Stimulated activated naive CD8-positive, alpha-beta T cell treated with anti-CD3 and anti-CD28 coated beads, Interleukin-15, Interleukin-2, amounts not matched to agents 100 ng/mL and 50 ng/mL, for 24 hours (primary cell): Measurements from ENCODE around the gene GRK2.
A peak's percentile ranks its signal among the peaks of the same experiment; 100 is the strongest.
"Not testable (repeated sequence)": the region's sequence is repeated elsewhere in the genome, so short reads cannot be mapped to it uniquely, and the experiment has no call there.

Experiments
- H3K27ac Mint-ChIP-seq: one replicate; pipeline ENCODE4 v1.8.0; 2021; ENCODE audit warnings: mild to moderate bottlenecking, mixed read lengths
- H3K27me3 Mint-ChIP-seq: one replicate; pipeline ENCODE4 v1.8.0; 2021; ENCODE audit warnings: mixed read lengths
- H3K36me3 Mint-ChIP-seq: one replicate; pipeline ENCODE4 v1.8.0; 2021; ENCODE audit warnings: low read depth, mixed read lengths
- H3K4me1 Mint-ChIP-seq: one replicate; pipeline ENCODE4 v1.8.0; 2021; ENCODE audit warnings: low read depth, mixed read lengths
- H3K4me3 Mint-ChIP-seq: one replicate; pipeline ENCODE4 v1.8.0; 2021; ENCODE audit warnings: mild to moderate bottlenecking, mixed read lengths
- H3K9me3 Mint-ChIP-seq: one replicate; pipeline ENCODE4 v1.8.0; 2021; ENCODE audit warnings: mixed read lengths

The GRK2 gene

DNA sequence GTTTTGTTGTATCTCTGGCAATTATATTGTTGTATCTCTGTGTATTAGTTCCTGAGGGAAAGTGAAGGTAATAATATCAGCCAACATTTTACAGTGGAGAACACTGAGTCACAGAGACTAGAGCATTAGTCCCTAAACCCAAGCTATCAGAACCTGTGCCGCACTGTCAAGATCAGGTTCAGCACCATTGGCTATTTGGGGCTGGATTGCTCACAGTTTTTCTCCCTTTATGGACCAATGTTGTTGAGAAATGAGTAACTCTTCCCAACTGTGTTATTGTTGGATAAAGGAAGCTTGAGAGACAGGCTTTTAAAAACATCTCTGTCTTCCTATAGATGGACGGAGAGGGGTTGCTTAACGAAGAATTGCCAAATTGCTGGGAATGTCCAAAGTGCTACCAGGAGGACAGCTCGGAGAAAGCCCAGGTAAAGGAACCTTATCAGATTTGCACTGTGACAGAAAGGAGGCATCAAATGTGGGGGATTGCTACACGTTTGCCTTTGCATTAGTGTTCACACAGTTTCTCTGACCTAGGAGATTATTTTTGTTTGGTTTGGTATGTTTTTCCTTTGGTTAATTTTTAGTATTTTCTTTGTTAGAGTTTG is 18.2 kb upstream of the GRK2 start:
- Mint-ChIP-seq H3K9me3 (no peaks in the 10 kb centered on the region), H3K36me3 (peaks cover 91% of the 10 kb centered on the region), H3K27ac (peak overlapping the region; percentile 11), H3K4me1 (peaks cover 49% of the 10 kb centered on the region), H3K27me3 (no peaks in the 10 kb centered on the region), H3K4me3 (no peak overlapping the region)

DNA sequence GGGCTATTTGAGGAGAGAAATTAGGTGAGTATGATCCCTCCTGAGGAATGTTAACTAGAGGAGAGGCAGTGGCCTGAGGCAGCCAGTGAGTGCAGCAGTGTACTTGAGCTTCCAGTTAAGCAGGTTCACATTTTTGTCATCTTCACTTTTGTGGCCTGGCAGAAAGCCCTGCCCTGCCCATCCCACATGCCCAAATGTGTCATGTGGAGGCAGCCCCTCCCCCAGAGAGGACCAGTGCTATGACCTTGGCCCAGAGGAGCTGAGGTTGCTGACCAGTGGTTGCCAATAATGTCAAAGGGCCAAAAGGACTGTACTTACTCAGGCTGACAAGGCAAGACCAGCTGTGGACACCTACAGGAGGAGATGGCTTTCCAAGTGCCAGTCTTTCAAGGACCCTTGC is 17.6 kb upstream of the GRK2 start:
- H3K4me1 Mint-ChIP-seq: peaks cover 49% of the 10 kb centered on the region
- H3K27ac Mint-ChIP-seq: peak overlapping the region; percentile 34
- no peaks in the 10 kb centered on the region for H3K9me3 Mint-ChIP-seq
- no peak overlapping the region for H3K4me3 Mint-ChIP-seq
- H3K27me3 Mint-ChIP-seq: no peaks in the 10 kb centered on the region
- peaks cover 91% of the 10 kb centered on the region for H3K36me3 Mint-ChIP-seq

DNA sequence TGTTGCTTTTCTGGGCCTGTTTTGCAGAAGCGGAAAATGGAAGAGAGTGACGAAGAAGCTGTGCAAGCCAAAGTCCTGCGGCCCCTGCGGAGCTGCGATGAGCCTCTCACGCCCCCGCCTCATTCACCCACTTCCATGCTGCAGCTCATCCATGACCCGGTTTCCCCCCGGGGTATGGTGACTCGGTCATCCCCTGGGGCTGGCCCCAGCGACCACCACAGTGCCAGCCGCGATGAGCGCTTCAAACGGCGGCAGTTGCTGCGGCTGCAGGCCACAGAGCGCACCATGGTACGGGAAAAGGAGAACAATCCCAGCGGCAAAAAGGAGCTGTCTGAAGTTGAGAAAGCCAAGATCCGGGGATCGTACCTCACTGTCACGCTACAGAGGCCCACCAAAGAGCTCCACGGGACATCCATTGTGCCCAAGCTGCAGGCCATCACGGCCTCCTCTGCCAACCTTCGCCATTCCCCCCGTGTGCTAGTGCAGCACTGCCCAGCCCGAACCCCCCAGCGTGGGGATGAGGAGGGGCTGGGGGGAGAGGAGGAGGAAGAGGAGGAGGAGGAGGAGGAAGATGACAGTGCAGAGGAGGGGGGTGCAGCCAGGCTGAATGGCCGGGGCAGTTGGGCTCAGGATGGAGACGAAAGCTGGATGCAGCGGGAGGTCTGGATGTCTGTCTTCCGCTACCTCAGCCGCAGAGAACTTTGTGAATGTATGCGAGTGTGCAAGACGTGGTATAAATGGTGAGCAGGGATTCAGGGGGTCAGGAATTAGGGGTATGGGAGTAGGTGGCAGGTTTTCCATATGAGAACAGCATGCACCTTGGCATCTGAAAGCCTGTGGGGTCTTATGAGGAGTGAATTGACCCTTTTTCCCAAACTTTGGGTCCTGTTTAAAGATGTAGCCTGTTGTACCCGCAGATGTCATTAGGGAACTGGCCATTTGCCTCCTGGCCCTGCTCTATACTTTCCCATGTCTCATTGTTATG is 15.9 kb upstream of the GRK2 start:
- no peaks in the 10 kb centered on the region for H3K27me3 Mint-ChIP-seq
- H3K27ac Mint-ChIP-seq: peak overlapping the region; percentile 26
- H3K4me3 Mint-ChIP-seq: no peak overlapping the region
- H3K4me1 Mint-ChIP-seq: peaks cover 37% of the 10 kb centered on the region
- H3K9me3 Mint-ChIP-seq: no peaks in the 10 kb centered on the region
- H3K36me3 Mint-ChIP-seq: peaks cover 93% of the 10 kb centered on the region

DNA sequence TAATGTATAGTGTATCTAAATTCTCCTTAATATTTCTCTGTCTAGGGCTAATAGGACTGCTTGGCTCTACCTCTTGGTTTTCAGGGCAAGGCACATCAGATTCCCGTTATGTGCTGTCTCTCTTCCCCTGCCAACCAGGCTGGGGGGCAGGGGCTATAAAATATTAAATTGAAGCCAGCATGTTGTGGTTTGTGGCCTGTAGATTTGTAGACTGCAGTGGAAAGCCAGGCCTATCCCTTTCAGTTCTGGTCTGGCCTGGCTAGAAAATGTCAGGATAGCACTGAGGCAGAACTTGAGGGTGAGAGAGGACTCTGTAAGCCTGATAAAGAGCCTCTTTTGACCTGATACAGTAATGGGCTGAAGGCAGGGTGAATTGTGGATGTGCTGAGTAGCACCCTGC is 14.4 kb upstream of the GRK2 start:
- H3K4me1 Mint-ChIP-seq: peaks cover 37% of the 10 kb centered on the region
- H3K9me3 Mint-ChIP-seq: no peaks in the 10 kb centered on the region
- no peaks in the 10 kb centered on the region for H3K27me3 Mint-ChIP-seq
- H3K36me3 Mint-ChIP-seq: peaks cover 93% of the 10 kb centered on the region
- H3K4me3 Mint-ChIP-seq: no peak overlapping the region
- H3K27ac Mint-ChIP-seq: peak overlapping the region; percentile 16

DNA sequence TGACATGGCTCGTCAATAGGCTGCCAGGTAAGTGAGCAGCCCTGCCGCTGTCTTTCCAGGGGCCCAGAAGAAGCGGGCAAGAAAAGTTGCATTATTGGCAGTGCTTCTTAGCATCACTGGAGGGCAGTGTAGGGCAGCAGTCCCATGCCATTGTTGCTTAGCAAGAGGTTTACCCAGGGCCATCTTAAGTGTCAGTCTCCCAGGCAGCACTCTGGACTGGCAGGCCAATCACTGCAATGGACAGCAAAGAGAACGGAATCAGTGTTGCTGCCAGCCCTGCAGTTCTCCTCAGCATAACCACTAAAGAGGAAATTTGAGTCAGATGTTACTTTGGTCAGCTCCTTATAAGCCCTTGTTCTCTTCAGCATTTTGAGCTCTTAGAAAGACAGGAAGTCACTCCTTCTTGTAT is 13.4 kb upstream of the GRK2 start:
- peaks cover 37% of the 10 kb centered on the region for H3K4me1 Mint-ChIP-seq
- H3K9me3 Mint-ChIP-seq: no peaks in the 10 kb centered on the region
- H3K27me3 Mint-ChIP-seq: no peaks in the 10 kb centered on the region
- peak overlapping the region; percentile 45 for H3K27ac Mint-ChIP-seq
- H3K36me3 Mint-ChIP-seq: peaks cover 96% of the 10 kb centered on the region
- no peak overlapping the region for H3K4me3 Mint-ChIP-seq

DNA sequence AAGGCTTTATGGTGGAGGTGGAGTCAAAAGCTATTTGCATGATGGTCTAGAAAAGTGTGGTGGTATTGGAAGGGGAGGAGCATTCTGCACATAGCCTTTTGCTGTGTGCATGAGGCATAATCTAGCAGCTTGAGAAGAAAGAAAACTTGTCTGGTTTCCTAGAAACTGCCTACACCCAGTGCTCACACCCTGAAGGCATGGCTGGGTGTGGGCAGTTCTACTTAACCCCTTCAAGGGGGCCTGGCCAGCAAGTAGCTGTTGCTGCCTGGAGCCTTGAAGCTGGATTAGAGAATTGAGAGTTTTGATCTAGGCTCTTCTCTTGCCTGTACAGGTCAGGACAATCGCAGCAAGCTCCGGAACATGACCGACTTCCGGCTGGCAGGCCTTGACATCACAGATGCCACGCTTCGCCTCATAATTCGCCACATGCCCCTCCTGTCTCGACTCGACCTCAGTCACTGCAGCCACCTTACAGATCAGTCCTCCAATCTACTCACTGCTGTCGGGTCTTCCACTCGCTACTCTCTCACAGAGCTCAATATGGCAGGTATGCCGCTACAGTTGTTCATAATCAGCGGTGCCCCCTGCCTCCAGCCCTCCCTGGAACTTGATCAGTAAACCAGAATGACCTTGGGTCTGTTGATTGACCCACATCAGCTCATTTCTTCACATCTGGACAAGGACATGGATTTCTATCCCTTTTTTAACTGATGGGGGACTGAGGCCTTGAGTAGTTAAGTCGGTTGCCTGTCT is 12.2 kb upstream of the GRK2 start:
- H3K9me3 Mint-ChIP-seq: no peaks in the 10 kb centered on the region
- H3K36me3 Mint-ChIP-seq: peaks cover 88% of the 10 kb centered on the region
- no peaks in the 10 kb centered on the region for H3K27me3 Mint-ChIP-seq

DNA sequence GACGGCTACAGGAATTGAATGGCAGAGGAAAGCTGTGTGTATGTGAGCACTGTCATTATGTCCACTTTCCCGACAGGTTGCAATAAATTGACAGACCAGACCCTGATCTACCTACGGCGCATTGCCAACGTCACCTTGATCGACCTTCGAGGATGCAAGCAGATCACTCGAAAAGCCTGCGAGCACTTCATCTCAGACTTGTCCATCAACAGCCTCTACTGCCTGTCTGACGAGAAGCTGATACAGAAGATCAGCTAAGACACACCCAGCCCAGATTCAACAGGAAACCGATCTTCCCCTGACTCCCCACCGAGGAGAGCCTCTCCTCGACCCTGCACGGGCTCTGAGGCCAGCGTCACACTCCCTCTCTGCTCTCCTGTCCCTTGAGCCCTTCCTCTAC is 11.5 kb upstream of the GRK2 start:
- H3K4me3 Mint-ChIP-seq: no peak overlapping the region
- peak overlapping the region; percentile 14 for H3K27ac Mint-ChIP-seq
- peaks cover 38% of the 10 kb centered on the region for H3K4me1 Mint-ChIP-seq
- H3K36me3 Mint-ChIP-seq: peaks cover 80% of the 10 kb centered on the region
- H3K27me3 Mint-ChIP-seq: no peaks in the 10 kb centered on the region
- H3K9me3 Mint-ChIP-seq: no peaks in the 10 kb centered on the region

More for the DNA sequence above, 12.2 kb upstream of the GRK2 start:
- Mint-ChIP-seq H3K4me3 (no peak overlapping the region), H3K27ac (peak overlapping the region; percentile 47), H3K4me1 (peaks cover 42% of the 10 kb centered on the region)

DNA sequence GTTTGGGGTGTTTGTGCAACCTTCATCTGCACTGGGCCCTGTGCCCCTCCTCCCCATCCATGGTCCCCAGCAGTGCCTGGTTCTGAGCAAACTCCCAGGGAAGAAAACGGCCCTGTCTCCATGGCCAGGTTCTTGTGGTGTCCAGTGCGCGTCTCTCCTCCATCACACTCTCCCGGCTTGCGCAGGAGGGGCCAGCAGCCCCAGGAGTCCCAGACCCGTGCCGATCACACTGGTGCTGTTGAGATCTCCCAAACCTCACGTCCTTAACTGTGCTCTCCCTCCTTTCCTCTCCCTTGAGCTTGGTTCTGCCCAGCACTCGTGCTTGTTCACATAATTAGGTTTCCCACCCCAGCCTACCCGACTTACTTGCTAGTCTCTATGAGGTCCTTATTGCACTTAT is 10.9 kb upstream of the GRK2 start:
- Mint-ChIP-seq H3K4me3 (no peak overlapping the region), H3K9me3 (no peaks in the 10 kb centered on the region), H3K27ac (no peak overlapping the region), H3K36me3 (peaks cover 75% of the 10 kb centered on the region), H3K27me3 (no peaks in the 10 kb centered on the region), H3K4me1 (peaks cover 37% of the 10 kb centered on the region)

DNA sequence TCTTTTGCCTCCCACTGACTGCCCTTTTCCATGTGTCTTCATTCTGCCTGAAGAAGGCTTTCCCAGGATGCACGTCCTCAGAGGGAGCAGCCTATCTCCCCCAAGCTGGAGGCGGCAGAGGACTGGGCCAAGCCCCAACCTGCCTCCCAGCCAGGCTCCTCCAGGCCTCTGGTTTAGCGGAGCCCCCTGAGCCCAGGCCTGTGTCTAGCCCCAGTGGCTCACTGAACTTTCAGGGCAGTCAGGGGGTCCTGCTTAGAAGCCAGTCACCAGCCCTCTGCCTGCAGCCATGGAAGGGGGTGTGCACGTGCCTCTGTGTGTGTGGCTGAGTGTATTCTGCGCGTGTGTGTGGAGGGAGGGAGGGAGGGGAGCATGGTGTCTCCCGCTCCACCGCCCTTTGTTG is 10.4 kb upstream of the GRK2 start:
- Mint-ChIP-seq H3K27me3 (no peaks in the 10 kb centered on the region), H3K36me3 (peaks cover 69% of the 10 kb centered on the region), H3K27ac (no peak overlapping the region), H3K4me1 (peaks cover 34% of the 10 kb centered on the region), H3K4me3 (no peak overlapping the region), H3K9me3 (no peaks in the 10 kb centered on the region)

DNA sequence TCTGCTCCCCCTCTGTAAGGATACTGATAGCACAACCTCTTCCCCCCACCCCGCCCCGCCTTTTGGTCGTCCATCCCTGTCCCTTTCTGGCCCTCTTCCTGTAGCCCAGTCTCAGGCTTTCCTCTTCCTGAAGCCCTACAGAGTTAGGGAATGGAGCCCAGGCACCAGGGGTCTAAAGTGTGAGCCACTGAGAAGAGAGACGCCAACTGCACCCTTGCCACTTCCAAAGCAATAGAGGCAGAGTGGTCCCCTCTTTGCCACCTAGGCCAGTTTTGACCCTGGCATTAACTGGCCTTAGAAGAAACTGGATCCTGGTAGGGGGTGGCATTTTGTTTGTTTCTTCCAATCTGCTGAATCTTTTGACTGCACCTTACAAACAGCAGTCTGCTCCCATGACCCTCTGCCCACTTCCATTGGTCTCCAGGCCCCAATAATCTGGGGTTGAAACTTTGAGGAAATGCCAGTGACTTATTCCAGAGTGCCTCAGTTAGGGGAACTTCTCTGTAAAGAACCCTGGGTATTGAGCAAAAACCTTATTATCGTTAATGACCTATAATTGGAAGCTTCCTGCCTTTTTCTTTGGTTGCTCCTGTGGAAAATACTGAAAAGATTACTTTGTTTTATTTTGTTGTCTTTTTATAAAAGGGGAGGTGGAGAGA is 9.7 kb upstream of the GRK2 start:
- Mint-ChIP-seq H3K36me3 (peaks cover 62% of the 10 kb centered on the region), H3K27ac (peak overlapping the region; percentile 19), H3K27me3 (no peaks in the 10 kb centered on the region), H3K9me3 (no peaks in the 10 kb centered on the region), H3K4me3 (no peak overlapping the region), H3K4me1 (peaks cover 31% of the 10 kb centered on the region)

DNA sequence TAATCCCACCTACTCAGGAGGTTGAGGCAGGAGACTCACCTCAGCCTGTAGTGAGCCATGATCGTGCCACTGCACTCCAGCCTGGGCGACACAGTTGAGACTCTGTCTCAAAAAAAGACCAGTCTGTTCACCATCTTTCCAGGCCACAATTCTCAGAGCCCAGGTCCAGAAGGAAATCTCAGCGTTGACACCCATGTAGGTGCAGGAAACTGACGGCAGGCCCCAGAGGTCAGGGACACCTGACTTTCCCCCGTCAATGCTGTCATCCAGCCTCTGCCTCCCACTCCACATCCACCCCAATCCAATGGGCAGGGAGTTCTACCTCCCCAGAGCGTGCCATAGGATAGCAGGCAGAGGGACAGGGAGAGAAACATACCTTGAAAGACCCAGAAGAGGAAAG is 5.9 kb upstream of the GRK2 start:
- H3K36me3 Mint-ChIP-seq: peaks cover 24% of the 10 kb centered on the region
- no peaks in the 10 kb centered on the region for H3K27me3 Mint-ChIP-seq
- H3K4me1 Mint-ChIP-seq: peaks cover 47% of the 10 kb centered on the region
- H3K9me3 Mint-ChIP-seq: no peaks in the 10 kb centered on the region
- H3K27ac Mint-ChIP-seq: peak overlapping the region; percentile 36
- no peak overlapping the region for H3K4me3 Mint-ChIP-seq

DNA sequence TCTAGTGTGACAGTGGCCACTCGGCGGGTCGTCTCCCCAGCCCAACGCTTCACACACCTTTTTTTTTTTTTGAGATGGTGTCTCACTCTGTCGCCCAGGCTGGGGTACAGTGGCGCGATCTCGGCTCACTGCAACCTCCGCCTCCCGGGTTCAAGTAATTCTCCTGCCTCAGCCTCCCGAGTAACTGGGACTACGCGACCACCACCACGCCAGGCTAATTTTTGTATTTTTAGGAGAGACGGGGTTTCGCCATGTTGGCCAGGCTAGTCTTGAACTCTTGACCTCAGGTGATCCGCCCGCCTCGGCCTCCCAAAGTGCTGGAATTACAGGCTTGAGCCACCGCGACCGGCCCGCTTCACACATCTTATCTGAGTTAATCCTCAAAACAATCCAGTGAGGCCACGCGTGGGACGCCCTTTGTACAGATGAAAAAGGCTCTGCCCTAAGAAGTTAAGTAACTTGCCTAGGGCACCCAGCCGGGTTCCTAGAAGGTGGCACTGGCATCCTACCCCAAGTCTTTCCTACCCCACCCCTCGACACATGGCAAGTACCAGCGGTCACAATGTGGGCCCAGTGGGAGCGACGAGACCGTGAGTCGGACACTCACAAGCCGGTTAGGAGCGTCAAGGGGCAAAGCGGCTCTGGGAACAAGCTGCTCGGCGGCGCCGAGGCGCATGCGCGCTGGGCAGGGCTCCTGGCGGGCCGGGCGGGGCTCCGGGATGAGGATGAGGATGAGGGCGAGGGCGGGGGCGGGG is 5.2 kb upstream of the GRK2 start:
- peaks cover 18% of the 10 kb centered on the region for H3K36me3 Mint-ChIP-seq
- H3K9me3 Mint-ChIP-seq, H3K27me3 Mint-ChIP-seq, H3K27ac Mint-ChIP-seq: not testable (repeated sequence)
- peak overlapping the region; percentile 39 for H3K4me3 Mint-ChIP-seq
- H3K4me1 Mint-ChIP-seq: peaks cover 53% of the 10 kb centered on the region

DNA sequence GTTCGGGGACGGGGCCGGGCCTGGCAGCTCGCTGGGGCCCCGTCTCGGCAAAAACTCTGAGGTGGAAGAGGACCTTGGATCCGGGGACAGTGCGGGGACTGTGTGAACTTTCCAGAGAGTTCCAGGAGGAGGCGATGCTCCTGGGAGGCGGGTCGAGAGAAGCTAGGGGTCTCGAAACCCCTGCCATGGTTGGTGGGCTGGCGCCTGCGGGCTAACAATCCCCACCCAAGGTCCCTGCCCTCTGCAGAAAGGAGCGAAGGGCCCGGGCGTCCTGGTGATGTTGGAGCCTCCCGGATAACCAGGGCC is 4.7 kb upstream of the GRK2 start:
- Mint-ChIP-seq H3K4me1 (peaks cover 54% of the 10 kb centered on the region), H3K4me3 (peak overlapping the region; percentile 1), H3K27ac (no peak overlapping the region), H3K36me3 (peaks cover 12% of the 10 kb centered on the region), H3K27me3 (no peaks in the 10 kb centered on the region), H3K9me3 (no peaks in the 10 kb centered on the region)

DNA sequence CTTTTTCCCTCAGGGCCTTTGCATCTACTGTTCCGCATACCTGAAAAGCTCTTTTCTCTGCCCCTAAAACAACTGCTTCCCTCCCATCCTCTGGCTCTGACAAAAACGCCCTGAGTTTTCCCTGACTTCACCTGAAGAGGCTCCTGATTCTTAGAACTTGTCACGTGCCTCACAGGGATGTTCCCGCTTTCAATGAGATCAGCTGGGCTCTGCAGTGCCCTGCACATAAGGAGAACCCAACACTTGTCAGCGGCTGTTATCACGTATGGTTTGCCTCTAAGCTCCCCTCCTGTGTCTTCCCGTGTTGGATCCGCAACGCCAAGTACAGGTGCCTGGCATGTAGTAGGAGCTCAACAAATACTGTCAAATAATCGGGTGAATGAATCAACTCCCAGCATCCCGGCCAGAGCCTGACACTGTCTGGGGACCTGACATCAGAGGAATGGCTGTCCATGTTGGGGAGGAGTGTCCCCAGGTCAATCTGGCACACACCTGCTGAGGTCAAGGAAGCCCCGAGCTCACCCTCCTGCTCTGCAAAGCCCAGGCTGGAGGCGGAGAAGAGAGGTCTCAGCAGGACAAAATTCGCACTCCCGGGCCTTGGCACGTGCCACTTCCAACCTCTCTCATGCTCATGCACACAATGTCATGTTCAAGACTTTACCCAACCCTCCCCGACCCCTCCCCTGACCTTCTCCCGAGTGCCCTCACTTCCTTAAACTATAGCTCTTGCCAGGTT is 4.2 kb upstream of the GRK2 start:
- Mint-ChIP-seq H3K4me3 (peak overlapping the region; percentile 62), H3K27me3 (no peaks in the 10 kb centered on the region), H3K36me3 (peaks cover 9% of the 10 kb centered on the region), H3K9me3 (no peaks in the 10 kb centered on the region), H3K27ac (peak overlapping the region; percentile 82), H3K4me1 (peaks cover 54% of the 10 kb centered on the region)
